Measurements from ENCODE around the gene PACS1.

GRCh38 chr11:66050581-66051231, 19.4 kb upstream of the PACS1 start:
- TF ChIP-seq CTCF (conservative IDR thresholded peaks at IDR 0.05; ENCODE audit: low read length), result no peak
- no peak for TF ChIP-seq EZH2phosphoT487 (IDR thresholded peaks at IDR 0.05; ENCODE audit: borderline replicate concordance)
